Measurements from ENCODE around the gene DNMT1.
"Not testable (repeated sequence)": the region's sequence is repeated elsewhere in the genome, so short reads cannot be mapped to it uniquely, and the experiment has no call there.

The DNMT1 gene

DNA sequence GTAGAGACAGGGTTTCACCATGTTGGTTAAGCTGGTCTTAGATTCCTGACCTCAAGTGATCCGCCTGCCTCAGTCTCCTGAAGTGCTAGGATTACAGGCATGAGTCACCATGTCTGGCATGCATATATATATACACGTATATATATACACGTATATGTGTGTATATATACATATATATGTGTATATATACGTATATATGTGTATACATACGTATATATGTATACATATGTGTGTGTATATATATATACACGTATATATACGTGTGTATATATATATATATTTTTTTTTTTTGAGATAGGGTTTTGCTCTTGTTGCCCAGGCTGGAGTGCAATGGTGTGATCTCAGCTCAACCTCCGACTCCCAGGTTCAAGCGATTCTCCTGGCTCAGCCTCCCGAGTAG lies 11.9 kb downstream of the DNMT1 start:
- no peak for DNase-seq (ENCODE audit: low spot score)

GRCh38 chr19:10182076-10182475 lies 12.7 kb downstream of the DNMT1 start:
- no peak for DNase-seq (ENCODE audit: low spot score)

DNA sequence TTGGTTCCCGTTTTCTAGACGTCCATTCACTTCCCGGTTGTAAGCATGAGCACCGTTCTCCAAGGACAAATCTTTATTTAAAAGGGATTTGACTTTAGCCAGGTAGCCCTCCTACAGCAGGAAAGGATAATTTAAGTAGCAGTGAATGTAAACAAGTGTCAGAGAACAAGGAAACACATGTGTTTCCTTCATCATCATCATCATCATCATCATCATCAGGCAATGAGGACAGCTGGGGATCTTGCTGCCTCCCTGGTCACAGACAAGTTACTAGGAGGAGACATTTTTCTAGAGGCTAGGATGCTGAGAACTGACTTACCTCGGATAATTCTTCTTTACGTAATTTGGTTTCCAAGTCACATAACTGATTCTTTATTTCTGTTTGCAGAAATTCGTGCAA lies 14.3 kb downstream of the DNMT1 start:
- DNase-seq (ENCODE audit: low spot score): no peak

DNA sequence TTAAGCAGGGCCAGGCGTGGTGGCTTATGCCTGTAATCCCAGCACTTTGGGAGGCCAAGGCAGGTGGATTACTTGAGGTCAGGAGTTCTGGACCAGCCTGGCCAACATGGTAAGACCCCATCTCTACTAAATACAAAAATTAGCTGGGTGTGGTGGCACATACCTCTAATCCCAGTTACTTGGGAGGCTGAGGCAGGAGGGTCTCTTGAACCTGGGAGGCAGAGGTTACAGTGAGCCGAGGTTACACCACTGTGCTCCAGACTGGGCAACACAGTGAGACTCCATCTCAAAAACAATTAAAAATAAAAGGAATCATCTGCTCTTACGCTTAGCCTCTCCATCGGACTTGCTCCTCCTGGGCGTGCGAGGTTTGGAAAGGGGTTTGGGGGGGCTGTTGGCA lies 14.7 kb downstream of the DNMT1 start:
- DNase-seq (ENCODE audit: low spot score): not testable (repeated sequence)

GRCh38 chr19:10173527-10173926 lies 21.2 kb downstream of the DNMT1 start:
- DNase-seq (ENCODE audit: low spot score): peak; percentile 53

GRCh38 chr19:10168386-10168948 lies 26.3 kb downstream of the DNMT1 start:
- DNase-seq (ENCODE audit: low spot score): no peak

- no peak for DNase-seq (ENCODE audit: low spot score)
Observed at GRCh38 chr19:10167459-10167858, 27.3 kb downstream of the DNMT1 start.

- DNase-seq (ENCODE audit: low spot score): not testable (repeated sequence)
Observed at GRCh38 chr19:10166501-10166900, 28.3 kb downstream of the DNMT1 start.

GRCh38 chr19:10166046-10166445 lies 28.7 kb downstream of the DNMT1 start:
- DNase-seq (ENCODE audit: low spot score): no peak

DNA sequence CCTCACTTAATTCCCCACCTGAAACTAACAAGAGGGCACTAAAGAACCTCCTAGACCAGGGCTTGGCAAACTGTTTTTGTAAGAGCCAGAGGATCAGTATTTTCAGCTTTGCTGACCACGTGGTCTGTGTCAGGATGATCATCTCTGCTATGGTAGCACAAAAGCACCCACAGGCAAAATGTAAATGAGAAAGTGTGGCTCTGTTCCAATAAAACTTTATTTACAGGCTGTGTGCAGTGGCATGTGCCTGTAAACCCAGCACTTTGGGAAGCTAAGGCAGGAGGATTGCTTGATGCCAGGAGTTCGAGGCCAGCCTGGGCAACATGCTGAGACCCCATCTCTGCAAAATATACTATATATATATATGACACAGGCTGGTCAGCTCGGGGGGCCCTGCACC lies 31.2 kb downstream of the DNMT1 start:
- no peak for DNase-seq (ENCODE audit: low spot score)

GRCh38 chr19:10159610-10160009 lies 35.1 kb downstream of the DNMT1 start:
- DNase-seq (ENCODE audit: low spot score): no peak

- DNase-seq (ENCODE audit: low spot score): no peak
Observed at GRCh38 chr19:10158485-10158884, 36.3 kb downstream of the DNMT1 start.

GRCh38 chr19:10158071-10158470 lies 36.7 kb downstream of the DNMT1 start:
- DNase-seq (ENCODE audit: low spot score): no peak

DNA sequence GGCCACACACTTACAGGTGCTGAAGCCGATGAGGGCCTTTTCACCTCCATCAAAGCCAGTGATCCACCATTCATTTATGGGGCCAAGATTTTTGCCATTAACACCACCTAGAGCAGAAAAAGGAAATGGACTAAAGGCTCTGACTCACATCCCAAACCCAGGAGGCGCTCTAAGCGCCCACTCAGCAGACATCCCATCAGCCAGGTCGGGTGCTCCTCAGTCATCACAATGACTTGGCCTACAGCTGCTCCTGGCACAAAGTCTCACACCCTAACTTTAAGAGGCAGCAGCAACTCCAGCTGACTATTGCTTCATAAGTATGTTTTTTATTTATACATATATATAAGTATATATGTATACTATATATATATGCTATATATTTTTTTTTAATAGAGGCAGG lies 38.9 kb downstream of the DNMT1 start:
- DNase-seq (ENCODE audit: low spot score): no peak

- peak; percentile 17 for DNase-seq (ENCODE audit: low spot score)
Observed at GRCh38 chr19:10152100-10152499, 42.7 kb downstream of the DNMT1 start.

DNA sequence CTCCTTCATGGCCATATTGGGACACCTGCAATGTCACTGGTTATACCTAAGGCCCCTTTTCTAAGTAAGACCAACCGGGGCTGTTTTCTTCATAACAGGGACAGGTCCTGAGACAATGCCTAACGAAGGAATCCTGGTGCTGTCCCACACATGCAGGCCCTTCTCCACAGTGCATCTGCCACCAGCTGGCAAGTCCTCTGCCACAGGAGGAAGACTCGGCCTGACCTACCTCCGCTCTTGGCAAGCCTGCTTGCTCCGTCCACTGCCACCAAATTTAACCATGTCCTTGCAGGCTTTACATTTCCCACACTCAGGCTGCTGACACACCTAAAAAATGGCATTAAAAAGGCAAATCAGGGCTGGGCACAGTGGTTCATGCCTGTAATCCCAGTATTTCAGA lies 43.2 kb downstream of the DNMT1 start:
- DNase-seq (ENCODE audit: low spot score): no peak

GRCh38 chr19:10149427-10149826 lies 45.3 kb downstream of the DNMT1 start:
- DNase-seq (ENCODE audit: low spot score): no peak

- DNase-seq (ENCODE audit: low spot score): no peak
Observed at GRCh38 chr19:10146142-10146541, 48.6 kb downstream of the DNMT1 start.

DNA sequence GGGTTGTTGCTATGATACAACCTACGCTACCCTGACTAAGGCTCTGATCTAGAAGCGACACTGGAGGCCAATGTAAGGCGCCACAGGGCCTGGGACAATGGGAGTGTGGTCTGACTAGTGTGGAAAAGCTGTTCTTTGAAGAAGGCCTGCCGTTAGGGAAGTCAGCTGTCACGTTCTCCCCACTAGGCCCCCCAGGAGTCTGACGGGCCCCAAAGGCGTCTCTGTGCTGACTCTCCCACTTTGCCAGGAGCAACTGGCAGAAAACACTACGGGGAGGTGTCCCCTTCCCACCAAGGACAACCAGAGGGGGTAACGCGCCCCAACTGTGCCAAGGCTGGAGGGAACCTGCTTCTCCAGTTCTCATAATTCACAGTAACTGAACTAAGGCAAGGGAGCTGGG lies 49.7 kb downstream of the DNMT1 start:
- DNase-seq (ENCODE audit: low spot score): no peak

DNA sequence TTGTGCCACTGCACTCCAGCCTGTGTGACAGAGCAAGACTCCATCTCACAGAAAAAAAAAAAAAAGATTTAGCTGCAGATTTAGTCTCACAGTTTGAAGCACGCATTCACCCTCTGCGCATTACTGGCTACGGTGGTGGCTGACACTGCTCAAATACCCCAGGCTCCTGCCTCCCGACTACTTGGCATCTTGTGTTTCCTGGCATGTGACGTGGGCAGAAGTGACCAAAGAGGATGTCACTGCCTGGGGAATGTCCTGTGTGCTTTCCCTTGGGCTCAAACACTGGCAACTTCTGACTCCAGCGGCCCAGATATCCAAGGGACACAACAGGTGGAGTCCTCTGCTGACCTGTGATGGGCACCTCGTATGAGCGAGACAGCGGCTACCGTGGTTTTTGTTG lies 50.4 kb downstream of the DNMT1 start:
- no peak for DNase-seq (ENCODE audit: low spot score)

- DNase-seq (ENCODE audit: low spot score): no peak
Observed at GRCh38 chr19:10143681-10144080, 51.1 kb downstream of the DNMT1 start.

GRCh38 chr19:10142701-10143375 lies 51.9 kb downstream of the DNMT1 start:
- no peak for DNase-seq (ENCODE audit: low spot score)

DNA sequence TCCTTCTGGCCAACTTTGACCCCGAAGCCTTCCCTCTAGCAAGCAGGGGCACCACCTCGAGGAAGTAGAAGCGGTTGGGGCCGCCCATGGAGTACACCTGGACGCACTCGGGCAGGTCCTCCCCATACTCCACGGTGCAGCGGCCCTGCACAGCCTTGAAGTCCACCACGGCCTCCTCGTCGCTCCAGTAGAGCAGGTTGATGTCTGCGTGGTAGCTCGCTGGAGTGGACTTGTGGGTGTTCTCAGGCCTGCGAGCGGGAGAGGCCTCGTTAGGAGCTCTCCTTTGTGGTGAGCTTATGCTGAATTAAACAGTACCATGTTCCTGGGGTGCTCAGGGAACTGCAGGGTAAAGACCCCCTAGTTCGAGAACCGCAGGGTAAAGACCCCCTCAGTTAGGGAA lies 52.8 kb downstream of the DNMT1 start:
- DNase-seq (ENCODE audit: low spot score): no peak

DNA sequence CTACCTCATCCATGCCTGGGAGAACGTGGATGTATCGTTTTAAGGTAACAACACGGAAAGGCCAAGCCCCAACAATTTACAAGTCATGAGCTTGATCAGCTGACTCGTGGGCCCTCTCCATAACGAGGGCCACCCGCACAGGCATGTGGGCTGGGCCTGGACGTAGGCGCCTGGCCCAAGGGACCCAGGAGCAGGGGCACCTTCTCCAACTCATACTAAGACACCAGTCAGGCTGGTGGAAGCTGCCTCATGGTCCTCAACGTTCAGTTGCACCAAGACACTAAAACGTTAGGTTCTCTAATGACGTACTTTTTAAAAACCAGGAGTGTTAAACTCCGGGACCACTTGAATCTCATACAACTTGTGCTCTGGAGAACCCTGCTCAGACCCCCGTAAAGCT lies 53.3 kb downstream of the DNMT1 start:
- no peak for DNase-seq (ENCODE audit: low spot score)

Measured in kidney tubule cell (primary cell).